B cell (primary cell): ENCODE data around the gene SLC47A2. TPM values are rescaled to one million over a fixed set of nuclear protein-coding genes. Genes with fewer than 3 reads are reported as not detected.

ENCODE experiments used
- ATAC-seq: fragments of 200-7000 bp; cut with Tn5 transposase; one replicate; pipeline ENCODE4 v1.10.0; 2021; ENCODE audit warnings: low read depth, mild to moderate bottlenecking, moderate number of reproducible peaks, moderate library complexity
- CTCF ChIA-PET: fragments of 350-600 bp; sonication (Branson Sonifier 250); formaldehyde crosslinking; loops from one replicate; lab custom pipeline; 2021; ENCODE audit warnings: antibody characterized with exemption, inconsistent platforms; lab: Charles Lee
- POLR2A ChIA-PET: fragments of 350-600 bp; sonication (Branson Sonifier 250); formaldehyde crosslinking; loops from one replicate; lab custom pipeline; 2021; ENCODE audit warnings: antibody characterized with exemption; lab: Charles Lee
- DNase-seq: peaks from one replicate; pipeline ENCODE4 v3.0.0; 2013
- H2AFZ ChIP-seq: 2 replicates; pipeline ENCODE4 v1.6.1; 2012; ENCODE audit warnings: mild to moderate bottlenecking, low read depth, low read length; ENCODE audit not compliant: insufficient read depth, poor library complexity, severe bottlenecking
- H3K27ac ChIP-seq, 2 donors: 1 replicate in 1 of 2; 2 replicates in 1 of 2; pipeline ENCODE4 v1.5.1; 2012 to 2013; ENCODE audit warnings: low read length in 2 of 2, mild to moderate bottlenecking in 2 of 2, moderate library complexity in 1 of 2
- H3K27me3 ChIP-seq, 4 experiments: fragments of 200-600 bp in 1 of 4; sonication (generic) in 1 of 4; replicated peaks in 1 of 4; 1 replicate in 2 of 4; 2 replicates in 2 of 4; pipeline versions ENCODE4 v1.6.1 to v1.7.0; 2013 to 2016; ENCODE audit warnings: low read length in 3 of 4, mild to moderate bottlenecking in 2 of 4, mixed read lengths in 1 of 4, moderate library complexity in 1 of 4; ENCODE audit not compliant: insufficient read depth in 4 of 4, control insufficient read depth in 3 of 4; ENCODE audit errors: control extremely low read depth in 1 of 4
- H3K36me3 ChIP-seq, 2 experiments: replicated peaks in 1 of 2; 1 replicate in 1 of 2; 2 replicates in 1 of 2; pipeline versions ENCODE4 v1.6.1 to v1.7.1; 2013; ENCODE audit warnings: low read length in 1 of 2; ENCODE audit not compliant: insufficient read depth in 2 of 2, control insufficient read depth in 1 of 2; ENCODE audit errors: control extremely low read depth in 1 of 2, extremely low read depth in 1 of 2
- H3K4me1 ChIP-seq, 2 donors: fragments of 200-600 bp in 1 of 2; sonication (generic) in 1 of 2; 1 replicate in 1 of 2; 2 replicates in 1 of 2; pipeline versions ENCODE4 v1.5.1 to v1.6.1; 2013 to 2017; ENCODE audit warnings: low read length in 2 of 2; ENCODE audit not compliant: control insufficient read depth in 2 of 2, insufficient read depth in 2 of 2
- H3K4me2 ChIP-seq: replicated peaks from 2 replicates; pipeline ENCODE3; 2012; ENCODE audit warnings: mild to moderate bottlenecking, low read depth, low read length; ENCODE audit not compliant: poor library complexity, severe bottlenecking
- H3K4me3 ChIP-seq, 5 experiments: fragments of 200-600 bp in 1 of 5; sonication (generic) in 1 of 5; 1 replicate in 3 of 5; 2 replicates in 2 of 5; pipeline versions ENCODE4 v1.5.1 to v1.7.0; 2011 to 2016; ENCODE audit warnings: low read length in 4 of 5, mild to moderate bottlenecking in 4 of 5, low read depth in 2 of 5, control low read depth in 1 of 5, moderate library complexity in 1 of 5; ENCODE audit not compliant: insufficient read depth in 1 of 5; ENCODE audit errors: control extremely low read depth in 1 of 5, extremely low read depth in 1 of 5
- H3K79me2 ChIP-seq: fragments of 200-600 bp; sonication (generic); one replicate; pipeline ENCODE4 v1.6.0; 2016; ENCODE audit warnings: low read length; ENCODE audit not compliant: control insufficient read depth, insufficient read depth
- H3K9ac ChIP-seq: fragments of 200-600 bp; sonication (generic); 2 replicates; pipeline ENCODE4 v1.6.1; 2017; ENCODE audit warnings: mild to moderate bottlenecking, low read length, moderate library complexity
- H3K9me3 ChIP-seq, 3 donors: one replicate each; pipeline versions ENCODE4 v1.6.1 to v1.7.1; 2013; ENCODE audit warnings: low read length in 2 of 3; ENCODE audit not compliant: control insufficient read depth in 2 of 3, insufficient read depth in 1 of 3; ENCODE audit errors: control extremely low read depth in 1 of 3
- H4K20me1 ChIP-seq: 2 replicates; pipeline ENCODE4 v1.6.0; 2012; ENCODE audit warnings: mild to moderate bottlenecking, low read length; ENCODE audit not compliant: insufficient read depth, control insufficient read depth, poor library complexity, severe bottlenecking
- H3K27ac Mint-ChIP-seq: one replicate; pipeline ENCODE4 v1.8.0; 2021; ENCODE audit warnings: mixed read lengths
- H3K27me3 Mint-ChIP-seq: one replicate; pipeline ENCODE4 v1.8.0; 2021; ENCODE audit warnings: mixed read lengths
- H3K4me1 Mint-ChIP-seq: one replicate; pipeline ENCODE4 v1.8.0; 2021; ENCODE audit warnings: mixed read lengths
- H3K4me3 Mint-ChIP-seq: one replicate; pipeline ENCODE4 v1.8.0; 2021; ENCODE audit warnings: mixed read lengths
- H3K9me3 Mint-ChIP-seq: one replicate; pipeline ENCODE4 v1.8.0; 2022; ENCODE audit warnings: mixed read lengths; ENCODE audit not compliant: insufficient read depth
- EZH2 ChIP-seq: IDR thresholded peaks from 2 replicates; pipeline ENCODE4 v1.6.1; 2012; ENCODE audit warnings: borderline replicate concordance, low read depth, mild to moderate bottlenecking, moderate library complexity, low read length; ENCODE audit not compliant: insufficient read depth, poor library complexity, severe bottlenecking
- WGBS: methylation state at CpG from one replicate; pipeline ENCODE4 v1.1.5; 2013; ENCODE audit warnings: missing lambda C conversion rate; ENCODE audit not compliant: insufficient coverage; 5-methylcytosine and 5-hydroxymethylcytosine counted together
- intact Hi-C: fragments of 100-400 bp; cut with micrococcal nuclease; formaldehyde crosslinking; loops from one replicate; pipeline ENCODE4 v1.10.0; 2022
- polyA plus RNA-seq: library from polyadenylated mRNA; depleted of rRNA; stranded (reverse); fragments of >200 nt; gene quantifications from 2 replicates; pipeline ENCODE4 v1.2.3, GENCODE V29; 2012
- total RNA-seq, 2 donors: library from RNA; stranded (reverse); fragments of 120-200 nt in 1 of 2; gene quantifications; 1 replicate in 1 of 2; 2 replicates in 1 of 2; pipeline versions ENCODE4 v1.2.3 to v1.2.4, GENCODE V29; 2013 to 2022
- TF ChIP-seq, protein P1 (sequence below): fragments of 200-600 bp; IDR thresholded peaks from one replicate; pipeline ENCODE4 v1.8.0; 2022; ENCODE audit warnings: antibody characterized with exemption, mild to moderate bottlenecking

The SLC47A2 gene
- total and polyA plus RNA-seq, 2 donors (not counting 1 experiment from before 2014, with no cell fraction given): not detected

DNA sequence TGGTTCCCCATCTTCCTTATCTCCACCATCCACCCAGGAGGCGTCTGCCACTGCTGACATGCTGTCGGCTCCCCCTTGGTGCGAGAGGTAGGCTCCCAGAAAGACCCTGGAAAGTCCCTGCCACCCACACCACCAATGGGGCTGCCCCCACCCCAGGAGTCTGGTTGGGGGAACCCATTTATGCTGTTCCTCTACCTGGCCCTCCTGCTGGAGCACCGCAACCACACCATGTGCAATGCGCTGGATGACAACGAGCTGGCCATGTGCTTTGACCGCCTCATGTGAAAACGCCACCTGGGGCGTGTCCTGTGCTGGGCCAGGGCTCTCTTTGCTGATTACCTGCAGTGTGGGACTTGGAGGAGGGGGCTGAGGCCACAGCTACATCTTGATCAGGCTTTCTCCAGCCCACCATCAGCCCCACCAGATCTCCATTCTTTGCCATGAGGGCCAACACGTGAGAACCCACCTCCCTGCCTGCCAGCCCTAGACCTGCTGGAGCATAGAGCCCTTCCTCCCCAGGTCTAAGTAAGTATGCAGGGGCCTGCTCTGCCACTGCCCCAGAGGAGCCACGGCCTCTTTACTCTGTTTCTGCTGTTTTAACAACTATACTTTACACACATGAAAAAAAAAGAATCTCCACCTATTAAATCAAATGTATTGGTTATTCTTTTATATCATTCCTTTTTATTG, 39.6 kb upstream of the SLC47A2 start:
- H3K4me1 Mint-ChIP-seq: peaks cover 41% of the 10 kb centered on the region
- Histone ChIP-seq H3K36me3 (no peaks in the 10 kb centered on the region), H3K9me3 (no peaks in the 10 kb centered on the region), H3K27me3 (no peaks in the 10 kb centered on the region), H3K4me3 (no peak overlapping the region), H3K4me1 (peaks cover 19 to 31% of the 10 kb centered on the region in 2 donors), H3K27ac (no peak overlapping the region), H3K4me2 (peak overlapping the region; percentile 12), H4K20me1 (no peaks in the 10 kb centered on the region), H2AFZ (no peak overlapping the region), H3K9ac (no peak overlapping the region), H3K79me2 (no peaks in the 10 kb centered on the region)
- peak overlapping the region; percentile 64 for H3K4me3 Mint-ChIP-seq
- H3K27me3 Mint-ChIP-seq: peaks cover 3% of the 10 kb centered on the region
- 59% methylated on average over 9 of the region's 11 CpGs for WGBS
- no peak for ATAC-seq
- TF ChIP-seq, protein P1, sequence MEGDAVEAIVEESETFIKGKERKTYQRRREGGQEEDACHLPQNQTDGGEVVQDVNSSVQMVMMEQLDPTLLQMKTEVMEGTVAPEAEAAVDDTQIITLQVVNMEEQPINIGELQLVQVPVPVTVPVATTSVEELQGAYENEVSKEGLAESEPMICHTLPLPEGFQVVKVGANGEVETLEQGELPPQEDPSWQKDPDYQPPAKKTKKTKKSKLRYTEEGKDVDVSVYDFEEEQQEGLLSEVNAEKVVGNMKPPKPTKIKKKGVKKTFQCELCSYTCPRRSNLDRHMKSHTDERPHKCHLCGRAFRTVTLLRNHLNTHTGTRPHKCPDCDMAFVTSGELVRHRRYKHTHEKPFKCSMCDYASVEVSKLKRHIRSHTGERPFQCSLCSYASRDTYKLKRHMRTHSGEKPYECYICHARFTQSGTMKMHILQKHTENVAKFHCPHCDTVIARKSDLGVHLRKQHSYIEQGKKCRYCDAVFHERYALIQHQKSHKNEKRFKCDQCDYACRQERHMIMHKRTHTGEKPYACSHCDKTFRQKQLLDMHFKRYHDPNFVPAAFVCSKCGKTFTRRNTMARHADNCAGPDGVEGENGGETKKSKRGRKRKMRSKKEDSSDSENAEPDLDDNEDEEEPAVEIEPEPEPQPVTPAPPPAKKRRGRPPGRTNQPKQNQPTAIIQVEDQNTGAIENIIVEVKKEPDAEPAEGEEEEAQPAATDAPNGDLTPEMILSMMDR: no peak
- no peak for TF ChIP-seq EZH2
- intact Hi-C loops: loop anchor here (2.0 kb wide), 1 partner anchor 107 kb away; the partner anchor contains the start of gene ALDH3A2
- peak; percentile 46 for DNase-seq
- H3K9me3 Mint-ChIP-seq: no peaks in the 10 kb centered on the region
- POLR2A ChIA-PET: interaction anchor here (0.5 to 1.3 kb wide), 2 partner anchors 11 to 227 kb away, joined by 3 to 9 read pairs; no protein-coding TSS in a partner anchor
- CTCF ChIA-PET: interaction anchor here (0.8 to 5.4 kb wide), 7 partner anchors 7 to 243 kb away, joined by 3 to 32 read pairs (median 4); no protein-coding TSS in a partner anchor
- H3K27ac Mint-ChIP-seq: peak overlapping the region; percentile 56

DNA sequence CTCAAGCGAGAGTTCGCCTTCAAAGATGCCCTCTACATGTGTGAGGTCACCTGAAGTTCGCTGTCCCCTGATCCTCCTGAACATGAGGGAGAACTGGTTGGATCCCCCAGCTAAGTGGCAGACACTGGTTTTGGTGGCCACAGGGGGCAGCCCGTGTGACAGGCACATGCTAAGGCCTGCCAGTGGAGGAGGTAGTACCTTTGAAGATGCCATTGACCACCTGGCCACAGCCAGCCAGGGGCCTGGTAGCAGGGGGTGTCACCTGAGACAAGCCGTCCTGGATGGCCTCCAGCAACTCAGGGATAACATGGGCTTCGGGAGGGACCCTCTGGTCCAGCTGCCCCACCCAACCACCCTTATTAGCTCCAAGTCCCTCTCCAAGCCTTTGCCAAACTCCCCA, 39.0 kb upstream of the SLC47A2 start:
- H3K4me3 Mint-ChIP-seq: peak overlapping the region; percentile 64
- TF ChIP-seq, protein P1: no peak
- no peak for TF ChIP-seq EZH2
- Histone ChIP-seq H3K4me2 (peak overlapping the region; percentile 46), H2AFZ (no peak overlapping the region), H3K4me3 (no peak overlapping the region), H3K27me3 (no peaks in the 10 kb centered on the region), H3K9me3 (no peaks in the 10 kb centered on the region), H3K36me3 (no peaks in the 10 kb centered on the region), H3K9ac (peak overlapping the region; percentile 20), H3K27ac (no peak overlapping the region), H3K79me2 (no peaks in the 10 kb centered on the region), H3K4me1 (peaks cover 19 to 31% of the 10 kb centered on the region in 2 donors), H4K20me1 (no peaks in the 10 kb centered on the region)
- 91% methylated on average over 6 of the region's 6 CpGs for WGBS
- ChIA-PET POLR2A (interaction anchor here (1.3 kb wide), 1 partner anchor 10 kb away, joined by 3 read pairs; no protein-coding TSS in a partner anchor), CTCF (interaction anchor here (1.2 to 5.4 kb wide), 5 partner anchors 8 to 242 kb away, joined by 3 to 32 read pairs (median 12); no protein-coding TSS in a partner anchor)
- peaks cover 41% of the 10 kb centered on the region for H3K4me1 Mint-ChIP-seq
- intact Hi-C loops: loop anchor here (2.0 kb wide), 1 partner anchor 107 kb away; the partner anchor contains the start of gene ALDH3A2
- no peaks in the 10 kb centered on the region for H3K9me3 Mint-ChIP-seq
- no peak overlapping the region for H3K27ac Mint-ChIP-seq
- H3K27me3 Mint-ChIP-seq: peaks cover 5% of the 10 kb centered on the region
- ATAC-seq (no peak), DNase-seq (no peak)
